A549 (cell line): ENCODE measurements around the gene CACNA1F.

Source experiments
- CBX8 ChIP-seq: fragments of 200-600 bp; sonication (generic); IDR thresholded peaks from 2 replicates; pipeline ENCODE4 v1.6.1; 2016
- CHD2 ChIP-seq: fragments of 150-350 bp; IDR thresholded peaks from 2 replicates; pipeline ENCODE4 v1.6.1; 2014; ENCODE audit warnings: low read length; ENCODE audit not compliant: partially characterized antibody
- CTCF ChIP-seq: fragments of >200 bp; sonication (Bioruptor Twin); formaldehyde crosslinking; IDR thresholded peaks from 3 replicates; pipeline ENCODE4 v1.5.1; 2016
- HES2 ChIP-seq: fragments of >200 bp; sonication (Bioruptor Twin); formaldehyde crosslinking; IDR thresholded peaks from 2 replicates; pipeline ENCODE4 v1.6.1; 2016
- JUN ChIP-seq, 2 experiments: fragments of >200 bp; sonication (Bioruptor Twin); formaldehyde crosslinking; IDR thresholded peaks; 2 replicates in 1 of 2; 3 replicates in 1 of 2; pipeline ENCODE4 v1.6.1; 2016 to 2017
- POLR2A ChIP-seq: IDR thresholded peaks from 2 replicates; pipeline ENCODE4 v1.6.1; 2012; ENCODE audit warnings: mild to moderate bottlenecking, low read length

GRCh38 chrX:49177873-49178480, 55.2 kb downstream of the CACNA1F start:
- TF ChIP-seq CBX8 (no peak), CTCF (no peak), CHD2 (no peak), JUN (IDR thresholded peaks at IDR 0.05) (no peak), POLR2A (no peak), HES2 (no peak)
